SK-N-MC (cell line): ENCODE results near the gene BTBD10.

ENCODE experiments used
- DNase-seq: peaks from one replicate; pipeline ENCODE4 v3.0.0-alpha.2; 2011; ENCODE audit warnings: low read depth, low spot score
- H3K27ac ChIP-seq: fragments of 200-600 bp; sonication (generic); 2 replicates; pipeline ENCODE4 v1.5.1; 2016; ENCODE audit warnings: mixed run types
- H3K36me3 ChIP-seq: fragments of 200-600 bp; sonication (generic); 2 replicates; pipeline ENCODE4 v1.6.1; 2017; ENCODE audit warnings: antibody characterized with exemption, low read length, mixed read lengths; ENCODE audit not compliant: insufficient read depth
- H3K4me3 ChIP-seq: fragments of 200-600 bp; sonication (generic); 2 replicates; pipeline ENCODE4 v1.5.1; 2016
- H3K9ac ChIP-seq: fragments of 200-600 bp; sonication (generic); 2 replicates; pipeline ENCODE4 v1.8.0; 2017; ENCODE audit warnings: mixed run types, mixed read lengths; ENCODE audit not compliant: insufficient read length
- H3K9me3 ChIP-seq: fragments of 200-600 bp; sonication (generic); 2 replicates; pipeline ENCODE4 v1.6.1; 2017; ENCODE audit warnings: low read depth, mild to moderate bottlenecking, antibody characterized with exemption, low read length, moderate library complexity, mixed read lengths
- EZH2 ChIP-seq: fragments of 200-600 bp; sonication (generic); IDR thresholded peaks from one replicate; pipeline ENCODE4 v1.6.1; 2017; ENCODE audit warnings: antibody characterized with exemption
- FOXP2 ChIP-seq: optimal IDR thresholded peaks from 2 replicates; pipeline ENCODE3; 2011; ENCODE audit warnings: mild to moderate bottlenecking, moderate library complexity; ENCODE audit not compliant: insufficient read depth; ENCODE audit errors: extremely low read length, control extremely low read depth
- POLR2AphosphoS5 ChIP-seq: IDR thresholded peaks from 2 replicates; pipeline ENCODE4 v1.6.1; 2012; ENCODE audit warnings: mild to moderate bottlenecking, low read depth, low read length, borderline replicate concordance

BTBD10 gene

DNA sequence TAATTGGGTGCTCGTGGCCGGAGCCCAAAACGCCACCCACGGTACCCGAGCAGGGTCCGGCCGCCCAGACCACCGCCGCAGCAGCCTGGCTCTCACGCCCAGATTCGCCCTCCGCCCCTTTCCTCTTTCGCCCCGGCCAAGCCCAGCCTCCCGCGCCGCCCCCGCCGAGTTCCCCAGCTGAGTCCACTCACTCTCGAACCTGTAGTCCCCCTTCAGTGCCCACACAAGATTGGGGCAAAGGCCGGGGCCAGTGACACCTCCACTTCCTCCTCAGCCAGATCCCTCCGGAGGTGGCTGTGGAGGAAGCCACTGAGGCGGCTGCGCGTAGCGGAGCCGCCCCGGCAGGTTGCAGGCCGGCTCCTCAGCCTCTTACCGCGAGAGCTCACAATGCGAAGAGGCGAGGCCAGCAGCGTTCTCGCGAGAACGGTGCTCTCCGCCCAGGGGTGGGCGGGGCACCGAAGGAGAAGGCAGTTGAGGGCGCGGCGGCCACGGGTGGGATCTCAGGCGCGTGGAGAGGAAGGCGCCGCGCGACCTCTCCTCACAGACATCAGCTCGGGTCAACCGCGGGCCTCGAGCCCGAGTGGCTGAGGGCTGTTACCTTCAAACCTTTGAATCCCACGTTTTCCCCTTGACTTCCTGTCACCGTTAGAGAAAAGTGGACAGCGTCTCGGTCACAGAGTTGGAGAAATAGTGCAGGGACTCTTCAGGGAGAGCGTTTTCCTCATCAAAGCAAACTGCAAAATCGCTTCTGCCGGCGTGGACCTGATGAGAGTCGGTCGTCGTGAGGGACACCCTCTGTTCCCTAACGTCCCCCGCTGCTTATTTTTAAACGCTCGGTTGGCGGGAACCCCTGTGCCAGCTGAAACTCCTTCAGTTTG, at the start of gene BTBD10:
Gene BTBD10 (minus strand): TSS at position 322 of the 878 bp plus-strand sequence. CDS start 18,098 bp downstream, outside the sequence.
- Histone ChIP-seq H3K9ac (peak within 1 kb of the TSS; percentile 82), H3K27ac (no peak within 1 kb of the TSS), H3K9me3 (no peaks in the 10 kb centered on the region), H3K4me3 (peak within 1 kb of the TSS; percentile 86), H3K36me3 (no peaks in the 10 kb centered on the region)
- peak; percentile 96; the same call in 1 of the 2 replicates for TF ChIP-seq POLR2AphosphoS5
- no peak for TF ChIP-seq EZH2
- TF ChIP-seq FOXP2 = peak; percentile 44
- DNase-seq = peak; percentile 57

DNA sequence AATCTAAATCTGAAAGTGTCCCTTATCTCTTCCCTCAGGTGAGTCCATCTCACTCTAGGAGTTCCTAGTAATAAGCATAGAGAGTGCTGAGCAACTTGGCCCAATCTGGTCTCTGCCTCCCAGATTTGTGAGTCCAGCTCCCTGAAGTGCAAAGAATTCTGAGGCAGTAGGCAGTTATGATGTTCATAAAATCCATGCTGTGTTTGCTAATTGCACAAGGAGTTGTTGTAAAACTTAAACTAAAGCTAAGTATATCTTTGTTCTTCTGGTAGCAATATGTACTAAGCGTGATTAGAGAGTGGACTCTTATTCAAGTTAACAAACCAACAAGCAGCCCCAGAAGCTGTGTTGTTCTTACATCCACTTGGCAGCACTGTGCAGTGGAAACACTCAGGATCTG, 40.4 kb upstream of the BTBD10 start:
- Histone ChIP-seq H3K36me3 (no peaks in the 10 kb centered on the region), H3K9ac (no peak overlapping the region), H3K27ac (no peak overlapping the region), H3K9me3 (no peaks in the 10 kb centered on the region), H3K4me3 (no peak overlapping the region)
- TF ChIP-seq FOXP2 (no peak), EZH2 (no peak)
- no peak for DNase-seq

DNA sequence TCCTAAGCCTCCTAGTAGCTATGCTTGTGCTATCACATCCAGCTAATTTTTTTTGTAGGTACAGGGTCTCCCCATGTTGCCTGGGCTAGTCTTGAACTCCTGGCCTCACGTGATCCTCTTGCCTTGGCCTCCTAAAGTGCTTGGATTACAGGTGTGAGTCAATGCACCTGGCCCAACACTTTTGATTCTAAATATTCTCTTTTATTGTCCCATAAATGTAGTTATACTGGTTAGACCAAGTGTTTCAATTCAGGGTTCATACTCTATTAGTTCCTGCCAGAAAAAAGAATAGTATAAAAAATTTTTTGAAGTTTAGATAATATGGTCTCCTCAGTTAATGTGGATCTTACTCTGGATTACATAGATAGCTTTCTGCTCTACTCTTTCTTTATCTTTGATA, 39.5 kb upstream of the BTBD10 start:
- H3K27ac ChIP-seq = no peak overlapping the region
- H3K4me3 ChIP-seq = no peak overlapping the region
- H3K9ac ChIP-seq = no peak overlapping the region
- H3K36me3 ChIP-seq = no peaks in the 10 kb centered on the region
- TF ChIP-seq EZH2 (no peak), POLR2AphosphoS5 (no peak), FOXP2 (no peak)
- no peaks in the 10 kb centered on the region for H3K9me3 ChIP-seq
- DNase-seq = no peak

DNA sequence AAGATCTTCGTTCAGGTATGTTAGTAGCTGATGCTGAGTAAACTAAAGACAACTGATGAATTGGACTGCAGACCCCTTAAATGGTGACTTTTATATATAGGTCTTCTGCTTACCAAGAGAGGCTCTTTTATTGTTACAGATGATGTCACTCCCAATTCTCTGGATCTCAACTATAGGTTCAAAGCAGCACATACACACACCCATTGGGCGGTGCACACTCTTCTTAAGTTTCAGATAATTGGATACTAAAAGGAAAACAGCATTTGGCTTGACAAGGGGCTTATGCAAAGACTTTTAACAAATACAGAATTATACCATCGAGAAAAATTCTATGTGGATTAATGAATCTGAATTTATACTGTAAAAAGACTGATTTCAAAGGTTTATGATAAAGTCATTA, 32.9 kb upstream of the BTBD10 start, which contains the start of gene PTH:
Gene PTH (minus strand): TSS at position 69 of the 400 bp plus-strand sequence. CDS start 3,142 bp downstream, outside the sequence.
- Histone ChIP-seq H3K36me3 (no peaks in the 10 kb centered on the region), H3K27ac (no peak within 1 kb of the TSS), H3K9me3 (no peaks in the 10 kb centered on the region), H3K4me3 (no peak within 1 kb of the TSS), H3K9ac (no peak within 1 kb of the TSS)
- no peak for DNase-seq
- TF ChIP-seq EZH2 = no peak
- TF ChIP-seq POLR2AphosphoS5 = no peak

DNA sequence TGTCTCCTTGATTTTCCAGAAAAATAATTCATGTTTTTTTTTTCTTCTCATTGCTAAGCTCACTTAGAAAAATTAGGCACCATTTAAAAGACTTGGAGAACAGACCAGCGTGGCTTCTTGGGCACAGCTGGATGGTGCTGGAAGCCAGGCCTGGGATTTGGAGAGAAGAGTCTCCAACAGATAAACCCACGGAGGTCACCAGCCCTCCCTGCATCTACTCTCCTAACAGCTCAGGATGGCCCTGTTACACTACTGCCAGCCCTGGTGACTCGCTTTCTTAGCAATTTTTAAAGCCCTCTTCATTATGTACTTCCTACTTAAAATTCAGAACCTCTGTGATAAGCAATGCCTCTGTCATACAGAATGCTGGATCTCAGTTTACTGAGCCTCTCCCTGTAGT, 31.0 kb upstream of the BTBD10 start:
- Histone ChIP-seq H3K9ac (no peak overlapping the region), H3K4me3 (no peak overlapping the region), H3K36me3 (no peaks in the 10 kb centered on the region), H3K27ac (no peak overlapping the region), H3K9me3 (no peaks in the 10 kb centered on the region)
- DNase-seq = no peak
- TF ChIP-seq POLR2AphosphoS5 (no peak), FOXP2 (no peak), EZH2 (no peak)

DNA sequence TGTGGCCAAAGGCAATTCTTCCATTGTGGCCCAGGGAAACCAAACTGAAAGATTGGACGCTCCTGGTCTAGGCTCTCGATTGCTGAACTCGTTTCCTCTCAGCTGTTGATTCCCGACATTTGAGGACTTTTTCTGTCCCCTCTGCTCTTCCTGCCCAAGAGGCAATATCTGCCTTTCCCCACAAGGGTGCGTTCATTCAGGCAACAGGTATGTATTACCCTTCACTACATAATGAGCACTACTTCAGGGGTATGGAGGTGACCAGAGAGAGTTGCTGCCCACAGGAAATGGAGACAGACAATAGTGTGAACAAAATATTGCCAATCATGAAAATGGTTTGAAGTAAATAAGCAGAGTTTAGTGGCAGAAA, 24.6 kb upstream of the BTBD10 start:
- TF ChIP-seq POLR2AphosphoS5 (no peak), EZH2 (no peak), FOXP2 (no peak)
- Histone ChIP-seq H3K27ac (no peak overlapping the region), H3K9ac (no peak overlapping the region), H3K9me3 (no peaks in the 10 kb centered on the region), H3K4me3 (no peak overlapping the region), H3K36me3 (no peaks in the 10 kb centered on the region)
- DNase-seq = no peak

DNA sequence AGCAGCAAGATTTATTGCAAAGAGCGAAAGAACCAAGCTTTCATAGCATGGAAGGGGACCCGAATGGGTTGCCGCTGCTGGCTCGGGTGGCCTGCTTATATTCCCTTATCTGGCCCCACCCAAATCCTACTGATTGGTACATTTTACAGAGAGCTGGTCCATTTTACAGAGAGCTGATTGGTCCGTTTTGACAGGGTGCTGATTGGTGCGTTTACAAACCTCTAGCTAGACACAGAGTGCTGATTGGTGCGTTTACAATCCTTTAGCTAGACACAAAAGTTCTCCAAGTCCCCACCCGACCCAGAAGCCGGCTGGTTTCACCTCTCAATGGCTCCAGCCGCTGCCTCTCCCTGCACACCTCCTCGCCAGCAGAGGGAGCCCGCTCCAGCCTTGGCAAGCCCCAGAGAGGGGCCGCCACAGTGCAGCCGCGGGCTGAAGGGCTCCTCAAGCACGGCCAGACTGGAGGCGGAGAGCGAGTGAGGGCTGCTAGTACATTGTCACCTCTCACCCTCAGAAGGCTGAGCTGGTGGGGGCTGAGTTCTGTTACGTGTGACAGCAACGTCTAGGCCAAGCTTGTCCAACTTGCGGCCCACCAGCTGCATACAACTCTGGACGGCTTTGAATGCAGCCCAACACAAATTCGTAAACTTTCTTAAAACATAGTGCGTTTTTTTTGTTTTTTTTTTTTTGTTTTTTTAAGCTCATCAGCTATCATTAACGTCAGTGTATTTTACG, 24.1 kb upstream of the BTBD10 start:
- DNase-seq = no peak
- TF ChIP-seq POLR2AphosphoS5 (no peak), FOXP2 (no peak), EZH2 (no peak)
- Histone ChIP-seq H3K9me3 (no peaks in the 10 kb centered on the region), H3K9ac (no peak overlapping the region), H3K36me3 (no peaks in the 10 kb centered on the region), H3K27ac (no peak overlapping the region), H3K4me3 (no peak overlapping the region)

DNA sequence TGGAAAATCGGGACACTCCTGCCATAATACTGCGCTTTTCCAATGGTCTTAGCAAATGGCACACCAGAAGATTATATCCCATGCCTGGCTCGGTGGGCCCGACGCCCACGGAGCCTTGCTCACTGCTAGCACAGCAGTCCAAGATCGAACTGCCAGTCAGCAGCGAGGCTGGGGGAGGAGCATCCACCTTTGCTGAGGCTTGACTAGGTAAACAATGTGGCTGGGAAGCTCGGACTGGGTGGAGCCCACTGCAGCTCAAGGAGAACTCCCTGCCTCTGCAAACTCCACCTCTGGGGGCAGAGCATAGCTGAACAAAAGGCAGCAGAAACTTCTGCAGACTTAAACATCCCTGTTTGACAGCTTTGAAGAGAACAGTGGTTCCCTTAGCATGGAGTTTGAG, 17.2 kb upstream of the BTBD10 start:
- Histone ChIP-seq H3K4me3 (no peak overlapping the region), H3K27ac (no peak overlapping the region), H3K36me3 (no peaks in the 10 kb centered on the region), H3K9me3 (no peaks in the 10 kb centered on the region), H3K9ac (no peak overlapping the region)
- TF ChIP-seq EZH2 = no peak
- no peak for TF ChIP-seq POLR2AphosphoS5
- no peak for DNase-seq
